Activated naive CD4-positive, alpha-beta T cell treated with anti-CD3 and anti-CD28 coated beads, Interleukin-2, amount 50 U/mL, for 72 hours (primary cell): Measurements from ENCODE around the gene PNPLA6. TPM values are rescaled to one million over a fixed set of nuclear protein-coding genes. Genes with fewer than 3 reads are reported as not detected.
A peak's percentile ranks its signal among the peaks of the same experiment; 100 is the strongest.

Source experiments
- ATAC-seq, 2 donors: fragments of 150-1000 bp; cut with Tn5 transposase; 2 replicates each; pipeline ENCODE4 v1.10.0; 2021; ENCODE audit warnings: mild to moderate bottlenecking in 2 of 2, moderate library complexity in 2 of 2
- DNase-seq, 2 donors: peaks; one replicate each; pipeline ENCODE4 v3.0.0; 2021 to 2022; ENCODE audit warnings: low spot score in 2 of 2
- H3K27ac Mint-ChIP-seq, 2 donors: one replicate each; pipeline ENCODE4 v1.8.0; 2022; ENCODE audit warnings: mild to moderate bottlenecking in 2 of 2, mixed read lengths in 2 of 2
- H3K36me3 Mint-ChIP-seq, 2 donors: one replicate each; pipeline ENCODE4 v1.8.0; 2022; ENCODE audit warnings: mixed read lengths in 2 of 2
- H3K9me3 Mint-ChIP-seq, 2 donors: one replicate each; pipeline ENCODE4 v1.8.0; 2022; ENCODE audit warnings: mixed read lengths in 2 of 2
- total RNA-seq, 2 donors: library from RNA; stranded (reverse); gene quantifications; one replicate each; pipeline ENCODE4 v1.2.3, GENCODE V29; 2022

Gene PNPLA6
- total RNA-seq, 2 donors from 2014 or later = 102 to 138 TPM

GRCh38 chr19:7596211-7596937 is 60.9 kb downstream of the PNPLA6 start:
- peaks cover 3 to 4% of the 10 kb centered on the region in 2 donors for H3K9me3 Mint-ChIP-seq
- no peak for ATAC-seq
- DNase-seq = no peak
- no peaks in the 10 kb centered on the region for H3K36me3 Mint-ChIP-seq
- no peak overlapping the region for H3K27ac Mint-ChIP-seq

- Mint-ChIP-seq H3K27ac (no peak overlapping the region), H3K9me3 (peaks cover 3 to 4% of the 10 kb centered on the region in 2 donors), H3K36me3 (no peaks in the 10 kb centered on the region)
- ATAC-seq (no peak), DNase-seq (no peak)
Observed at GRCh38 chr19:7597689-7598088, 62.2 kb downstream of the PNPLA6 start.

- Mint-ChIP-seq H3K36me3 (no peaks in the 10 kb centered on the region), H3K27ac (no peak overlapping the region), H3K9me3 (peaks cover 3 to 4% of the 10 kb centered on the region in 2 donors)
- DNase-seq (no peak), ATAC-seq (no peak)
Observed at GRCh38 chr19:7598180-7598579, 62.7 kb downstream of the PNPLA6 start.

DNA sequence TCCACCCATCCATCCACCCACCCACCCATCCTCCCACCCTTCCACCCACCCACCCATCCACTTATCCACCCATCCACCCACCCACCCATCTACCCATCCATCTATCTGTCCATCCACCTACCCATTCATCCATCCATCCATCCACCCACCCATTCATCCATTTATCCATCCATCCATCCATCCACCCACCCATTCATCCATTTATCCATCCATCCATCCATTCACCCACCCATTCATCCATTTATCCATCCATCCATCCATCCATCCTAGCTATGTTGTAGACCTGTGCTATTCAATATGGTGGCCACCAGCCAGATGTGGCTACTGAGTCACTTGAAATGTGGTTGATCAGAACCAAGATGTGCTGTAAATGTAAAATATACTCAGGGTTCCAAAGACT is 65.2 kb downstream of the PNPLA6 start:
- ATAC-seq (no peak), DNase-seq (no peak)
- Mint-ChIP-seq H3K27ac (peak overlapping the region in 1 of 2 donors; percentile 86), H3K9me3 (peaks cover 3 to 4% of the 10 kb centered on the region in 2 donors), H3K36me3 (no peaks in the 10 kb centered on the region)

- Mint-ChIP-seq H3K9me3 (peaks cover 3 to 4% of the 10 kb centered on the region in 2 donors), H3K27ac (no peak overlapping the region), H3K36me3 (no peaks in the 10 kb centered on the region)
- no peak for DNase-seq
- ATAC-seq = no peak
Observed at GRCh38 chr19:7602240-7602934, 66.9 kb downstream of the PNPLA6 start.

DNA sequence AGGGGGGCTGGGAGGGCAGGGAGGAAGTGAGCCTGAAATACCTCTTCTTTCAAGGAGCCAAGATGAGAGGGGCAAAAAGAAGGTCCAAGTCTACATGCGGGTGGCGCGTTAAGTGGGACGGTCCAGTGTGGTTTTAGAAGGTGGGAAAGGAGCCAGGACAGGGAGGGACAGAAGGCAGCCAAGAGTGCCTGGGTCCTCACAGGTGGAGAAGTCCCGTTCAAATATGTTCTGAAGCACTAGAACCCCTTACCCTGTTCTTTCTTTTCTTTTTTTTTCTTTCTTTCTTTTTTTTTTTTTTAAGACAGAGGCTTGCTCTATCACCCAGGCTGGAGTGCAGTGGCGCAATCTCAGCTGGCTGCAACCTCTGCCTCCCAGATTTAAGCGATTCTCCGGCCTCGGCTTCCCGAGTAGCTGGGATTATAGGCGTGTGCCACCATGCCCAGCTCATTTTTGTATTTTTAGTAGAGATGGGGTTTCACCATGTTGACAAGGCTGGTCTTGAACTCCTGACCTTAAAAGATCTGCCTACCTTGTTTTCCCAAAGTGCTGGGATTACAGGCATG is 67.5 kb downstream of the PNPLA6 start:
- DNase-seq = no peak
- Mint-ChIP-seq H3K36me3 (no peaks in the 10 kb centered on the region), H3K9me3 (peaks cover 3 to 4% of the 10 kb centered on the region in 2 donors), H3K27ac (peak overlapping the region in 1 of 2 donors; percentile 29)
- no peak for ATAC-seq

DNA sequence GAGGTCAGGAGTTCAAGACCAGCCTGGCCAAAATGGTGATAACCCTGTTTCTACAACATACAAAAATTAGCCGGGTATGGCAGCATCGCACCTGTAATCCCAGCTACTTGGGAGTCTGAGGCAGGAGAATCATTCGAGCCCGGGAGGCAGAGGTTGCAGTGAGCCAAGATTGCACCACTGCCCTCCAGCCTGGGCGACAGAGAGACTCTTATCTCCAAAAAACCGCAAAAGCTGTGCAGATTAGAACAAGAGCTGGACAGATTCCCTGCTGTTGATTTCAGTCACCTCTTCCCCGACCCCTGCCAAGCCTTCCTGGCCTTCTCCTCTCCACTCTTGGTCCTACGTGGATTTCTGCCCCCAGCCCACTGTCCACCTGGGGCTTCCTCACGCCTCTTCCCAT is 68.4 kb downstream of the PNPLA6 start:
- no peaks in the 10 kb centered on the region for H3K36me3 Mint-ChIP-seq
- no peak overlapping the region for H3K27ac Mint-ChIP-seq
- ATAC-seq (no peak), DNase-seq (no peak)
- H3K9me3 Mint-ChIP-seq = peaks cover 3 to 4% of the 10 kb centered on the region in 2 donors

DNA sequence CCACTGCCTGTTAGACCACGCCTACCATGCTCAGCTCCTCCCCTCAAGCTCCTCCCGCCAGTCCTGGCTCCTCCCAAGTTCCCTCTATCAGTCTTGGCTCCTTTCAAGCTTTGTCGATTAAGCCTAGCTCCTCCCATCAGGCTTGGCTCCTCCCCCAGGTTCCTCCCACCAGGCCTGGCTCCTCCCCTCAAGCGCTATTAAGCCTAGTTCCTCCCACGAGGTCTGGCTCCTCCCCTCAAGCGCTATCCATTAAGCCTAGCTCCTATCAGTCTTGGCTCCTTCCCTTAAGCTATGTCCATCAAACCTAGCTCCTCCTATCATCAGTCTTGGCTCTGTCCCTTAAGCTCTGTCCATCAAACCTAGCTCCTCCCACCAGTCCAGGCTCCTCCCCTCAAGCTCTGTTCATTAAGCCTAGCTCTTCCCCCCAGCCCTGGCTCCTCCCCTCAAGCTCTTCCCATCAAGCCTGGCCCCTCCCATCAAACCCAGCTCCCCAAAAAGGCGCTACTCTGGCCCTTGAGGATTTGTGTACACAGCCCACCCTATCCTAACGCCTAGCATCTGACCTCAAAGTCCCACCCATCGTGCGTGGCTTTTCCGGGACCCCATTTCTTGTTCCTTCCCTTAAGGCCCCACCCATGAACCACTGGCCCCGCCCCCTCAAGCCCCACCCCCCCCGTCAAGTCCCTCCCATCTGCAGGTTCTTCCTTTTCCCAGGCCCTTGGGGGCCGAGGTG is 70.1 kb downstream of the PNPLA6 start:
- DNase-seq = peak in 1 of 2 donors; percentile 54
- ATAC-seq = peak; percentile 70 to 74
- Mint-ChIP-seq H3K27ac (no peak overlapping the region), H3K36me3 (no peaks in the 10 kb centered on the region), H3K9me3 (peaks cover 3 to 4% of the 10 kb centered on the region in 2 donors)

- Mint-ChIP-seq H3K27ac (no peak overlapping the region), H3K9me3 (no peaks in the 10 kb centered on the region), H3K36me3 (no peaks in the 10 kb centered on the region)
- ATAC-seq (no peak), DNase-seq (no peak)
Observed at GRCh38 chr19:7606289-7606688, 70.8 kb downstream of the PNPLA6 start.

DNA sequence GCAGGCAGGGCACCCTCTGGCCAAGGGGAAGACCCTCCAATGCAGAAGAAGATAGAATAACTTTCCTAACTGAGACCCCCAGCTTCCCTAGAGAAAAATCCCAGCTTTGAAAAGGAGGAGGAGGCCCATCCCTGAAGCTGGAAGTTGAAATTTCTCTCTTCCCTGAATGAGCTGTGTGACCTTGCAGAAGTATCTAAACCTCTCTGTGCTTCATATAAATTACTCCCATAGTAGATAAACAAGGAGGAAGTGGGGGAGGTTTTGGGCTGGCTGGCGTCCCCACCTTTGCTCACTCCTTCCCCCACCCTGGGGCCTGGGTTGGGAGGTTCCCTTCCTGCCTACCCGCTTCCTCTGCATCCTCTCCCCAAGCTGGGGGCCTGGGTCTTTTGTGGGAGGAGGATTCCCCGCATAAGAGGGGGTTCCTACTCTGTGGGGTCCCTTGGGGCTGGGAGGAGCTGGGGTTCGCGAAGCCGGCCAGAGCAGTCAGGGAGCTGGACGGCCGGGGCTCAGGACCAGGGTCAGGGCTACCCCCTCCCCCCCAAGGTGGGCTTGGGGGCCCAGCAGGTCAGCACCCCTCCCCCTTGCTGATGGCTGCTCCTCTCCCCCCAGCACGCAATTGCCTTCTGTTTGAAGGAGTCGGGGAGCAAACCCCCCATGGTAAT is 71.8 kb downstream of the PNPLA6 start:
- no peak for ATAC-seq
- Mint-ChIP-seq H3K9me3 (no peaks in the 10 kb centered on the region), H3K36me3 (no peaks in the 10 kb centered on the region), H3K27ac (no peak overlapping the region)
- no peak for DNase-seq

DNA sequence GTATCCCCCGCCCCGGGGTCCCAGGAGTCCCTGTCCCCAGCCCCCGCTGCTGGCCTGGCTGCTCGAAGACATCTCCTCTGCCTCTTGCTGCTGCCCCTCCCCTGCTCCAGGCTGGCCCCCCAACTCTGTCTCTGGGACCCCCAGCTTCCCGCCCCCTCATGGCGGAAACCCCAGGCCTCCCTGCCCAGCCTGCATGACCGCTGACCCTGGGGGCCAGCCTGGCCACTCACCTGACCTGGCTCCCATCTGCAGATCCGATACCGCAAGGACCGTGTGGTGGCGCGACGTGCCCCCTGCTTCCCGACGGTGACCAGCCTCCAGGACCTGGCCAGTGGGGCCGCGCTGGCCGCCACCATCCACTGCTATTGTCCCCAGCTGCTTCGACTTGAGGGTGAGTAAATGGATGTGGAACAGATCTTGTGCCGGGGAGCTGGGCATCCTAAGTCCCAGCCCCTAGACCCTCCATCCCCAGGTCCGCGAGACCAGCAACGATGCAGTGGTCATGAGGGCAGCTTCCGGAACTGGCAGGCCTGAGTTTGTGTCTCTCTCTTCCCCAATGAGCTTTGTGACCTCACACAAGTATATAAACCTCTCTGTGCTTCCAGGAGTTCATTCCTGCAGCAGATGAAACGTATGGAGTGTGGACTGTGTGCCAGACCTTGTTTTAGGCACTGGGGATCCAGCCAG is 72.5 kb downstream of the PNPLA6 start:
- Mint-ChIP-seq H3K9me3 (no peaks in the 10 kb centered on the region), H3K36me3 (no peaks in the 10 kb centered on the region), H3K27ac (no peak overlapping the region)
- DNase-seq (no peak), ATAC-seq (no peak)

GRCh38 chr19:7610491-7611240 is 75.1 kb downstream of the PNPLA6 start:
- no peak overlapping the region for H3K27ac Mint-ChIP-seq
- DNase-seq = no peak
- no peak for ATAC-seq
- no peaks in the 10 kb centered on the region for H3K36me3 Mint-ChIP-seq
- no peaks in the 10 kb centered on the region for H3K9me3 Mint-ChIP-seq
